SK-N-SH (cell line): ENCODE data around the gene FRMD8. TPM values are rescaled to one million over a fixed set of nuclear protein-coding genes. Genes with fewer than 3 reads are reported as not detected.
A peak's percentile ranks its signal among the peaks of the same experiment; 100 is the strongest.

ENCODE experiments used
- CTCF ChIA-PET: fragments of 300-600, 350-600 bp; formaldehyde crosslinking; extraction: SDS; loops from one replicate; lab custom pipeline; 2021; lab: Yijun Ruan, JAX
- POLR2A ChIA-PET: fragments of 350-600 bp; sonication (Branson Sonifier 250); formaldehyde crosslinking; extraction: SDS; loops from one replicate; lab custom pipeline; 2020; ENCODE audit warnings: antibody characterized with exemption, inconsistent platforms; lab: Yijun Ruan, JAX
- DNase-seq: peaks from one replicate; pipeline ENCODE4 v3.0.0; 2012
- H2AFZ ChIP-seq: fragments of 200-600 bp; sonication (generic); 2 replicates; pipeline ENCODE4 v1.8.1; 2016; ENCODE audit warnings: antibody characterized with exemption, mild to moderate bottlenecking, low read depth
- H3F3A ChIP-seq: fragments of 200-600 bp; sonication (generic); replicated peaks from 2 replicates; pipeline ENCODE3; 2016; ENCODE audit warnings: antibody characterized with exemption, mild to moderate bottlenecking; ENCODE audit not compliant: insufficient read depth
- H3K27ac ChIP-seq, 2 experiments: fragments of 200-500 bp in 1 of 2; fragments of 200-600 bp in 1 of 2; sonication (Bioruptor generic) in 1 of 2; sonication (generic), shearing (Covaris generic) in 1 of 2; 2 replicates each; pipeline versions ENCODE4 v1.5.1 to v1.6.1; 2014 to 2016; ENCODE audit warnings: low read depth in 2 of 2, inconsistent platforms in 1 of 2, low read length in 1 of 2, mild to moderate bottlenecking in 1 of 2, mixed read lengths in 1 of 2
- H3K27me3 ChIP-seq: fragments of 200-600 bp; sonication (generic), shearing (Covaris generic); 2 replicates; pipeline ENCODE4 v1.6.1; 2016; ENCODE audit warnings: mixed run types; ENCODE audit not compliant: insufficient read depth
- H3K36me3 ChIP-seq, 2 experiments: fragments of 200-500 bp in 1 of 2; fragments of 200-600 bp in 1 of 2; sonication (Bioruptor generic) in 1 of 2; sonication (generic) in 1 of 2; replicated peaks in 1 of 2; 2 replicates each; pipeline versions ENCODE3 to v1.5.1; 2014 to 2016; ENCODE audit warnings: low read length in 1 of 2, mild to moderate bottlenecking in 1 of 2; ENCODE audit not compliant: insufficient read depth in 2 of 2, control insufficient read depth in 1 of 2
- H3K4me1 ChIP-seq, 2 experiments: fragments of 200-500 bp in 1 of 2; fragments of 200-600 bp in 1 of 2; sonication (Bioruptor generic) in 1 of 2; sonication (generic), shearing (Covaris generic) in 1 of 2; 2 replicates each; pipeline versions ENCODE4 v1.5.1 to v1.6.1; 2014 to 2016; ENCODE audit warnings: low read depth in 1 of 2, low read length in 1 of 2, mixed run types in 1 of 2; ENCODE audit not compliant: insufficient read depth in 2 of 2, control insufficient read depth in 1 of 2
- H3K4me2 ChIP-seq: fragments of 200-600 bp; sonication (generic), shearing (Covaris generic); 2 replicates; pipeline ENCODE4 v1.6.1; 2017; ENCODE audit warnings: mixed run types
- H3K4me3 ChIP-seq, 2 experiments: fragments of 200-500 bp in 1 of 2; fragments of 200-600 bp in 1 of 2; sonication (Bioruptor generic) in 1 of 2; sonication (generic), shearing (Covaris generic) in 1 of 2; 2 replicates each; pipeline versions ENCODE4 v1.5.1 to v1.8.1; 2014 to 2016; ENCODE audit warnings: low read depth in 2 of 2, inconsistent platforms in 1 of 2, low read length in 1 of 2, mild to moderate bottlenecking in 1 of 2, mixed read lengths in 1 of 2, moderate library complexity in 1 of 2
- H3K79me2 ChIP-seq: fragments of 200-600 bp; sonication (generic); 2 replicates; pipeline ENCODE4 v1.8.1; 2017; ENCODE audit warnings: mild to moderate bottlenecking; ENCODE audit not compliant: insufficient read depth
- H3K9ac ChIP-seq: fragments of 200-600 bp; sonication (generic); 2 replicates; pipeline ENCODE4 v1.6.1; 2017; ENCODE audit warnings: mixed run types
- H3K9me2 ChIP-seq: fragments of 200-600 bp; sonication (generic); 2 replicates; pipeline ENCODE4 v1.6.1; 2017; ENCODE audit warnings: mixed run types
- H3K9me3 ChIP-seq: fragments of 200-600 bp; sonication (generic); 2 replicates; pipeline ENCODE4 v1.6.1; 2017; ENCODE audit warnings: mixed run types, mild to moderate bottlenecking, moderate library complexity
- H4K20me1 ChIP-seq: fragments of 200-600 bp; sonication (generic); 2 replicates; pipeline ENCODE4 v1.6.1; 2017; ENCODE audit warnings: mild to moderate bottlenecking, mixed run types; ENCODE audit not compliant: insufficient read depth
- CTCF ChIP-seq: fragments of 200-600 bp; sonication (generic); IDR thresholded peaks from 2 replicates; pipeline ENCODE4 v1.6.1; 2017; ENCODE audit warnings: antibody characterized with exemption, mild to moderate bottlenecking, moderate library complexity
- GATA2 ChIP-seq: sonication (generic); formaldehyde crosslinking; IDR thresholded peaks from 2 replicates; pipeline ENCODE4 v1.5.0; 2020; ENCODE audit warnings: mild to moderate bottlenecking, missing genetic modification reagents
- IRF3 ChIP-seq: fragments of 150-350 bp; IDR thresholded peaks from 2 replicates; pipeline ENCODE4 v1.6.1; 2016; ENCODE audit warnings: mild to moderate bottlenecking, low read depth, low read length
- MAX ChIP-seq: IDR thresholded peaks from 2 replicates; pipeline ENCODE4 v1.4.0; 2012; ENCODE audit warnings: low read depth
- NRF1 ChIP-seq: IDR thresholded peaks from 2 replicates; pipeline ENCODE4 v1.6.1; 2012; ENCODE audit warnings: low read depth, mild to moderate bottlenecking, low read length
- POLR2AphosphoS5 ChIP-seq: IDR thresholded peaks from 2 replicates; pipeline ENCODE4 v1.6.1; 2012; ENCODE audit warnings: low read depth, low read length
- SIN3A ChIP-seq: IDR thresholded peaks from 2 replicates; pipeline ENCODE4 v1.6.1; 2012; ENCODE audit warnings: low read depth, mild to moderate bottlenecking, low read length, moderate library complexity, borderline replicate concordance
- TAF1 ChIP-seq: IDR thresholded peaks from 2 replicates; pipeline ENCODE4 v1.6.1; 2012; ENCODE audit warnings: low read depth, mild to moderate bottlenecking, low read length, moderate library complexity, borderline replicate concordance
- WGBS: methylation state at CpG from one replicate; pipeline ENCODE4 v1.1.6; 2017; ENCODE audit warnings: low lambda C conversion rate; 5-methylcytosine and 5-hydroxymethylcytosine counted together
- polyA plus RNA-seq, 3 experiments: library from polyadenylated mRNA; depleted of rRNA; stranded (reverse); fragments of >200 nt; gene quantifications; 2 replicates each; pipeline ENCODE4 v1.2.3, GENCODE V29; 2012
- TF ChIP-seq, protein P1 (sequence below): fragments of 150-350 bp; IDR thresholded peaks from 2 replicates; pipeline ENCODE4 v1.6.1; 2017; ENCODE audit warnings: antibody characterized with exemption, low read length, low read depth, borderline replicate concordance

The FRMD8 gene
- polyA plus RNA-seq, 1 of the 3 experiments (the other 2 are of a cell fraction): 19.0 TPM

- Histone ChIP-seq H2AFZ (no peak overlapping the region), H4K20me1 (no peaks in the 10 kb centered on the region), H3K79me2 (peaks cover 34% of the 10 kb centered on the region), H3K9me2 (no peaks in the 10 kb centered on the region), H3K4me2 (peak overlapping the region; percentile 89), H3K4me1 (peaks cover 8 to 17% of the 10 kb centered on the region in 2 experiments; a peak in 3 of 4 replicates), H3K9me3 (no peaks in the 10 kb centered on the region), H3K27me3 (no peaks in the 10 kb centered on the region), H3K27ac (peak overlapping the region; percentile 68 to 90), H3F3A (peaks cover 31% of the 10 kb centered on the region), H3K4me3 (peak overlapping the region; percentile 43 to 61), H3K36me3 (no peaks in the 10 kb centered on the region), H3K9ac (peak overlapping the region; percentile 68)
- ChIA-PET POLR2A (interaction anchor here (0.6 to 0.7 kb wide), 2 partner anchors 31 to 33 kb away, joined by 3 read pairs; partner anchors contain the start of gene NEAT1), CTCF (interaction anchor here (0.6 to 1.0 kb wide), 3 partner anchors 14 to 250 kb away, joined by 3 to 4 read pairs (median 3); no protein-coding TSS in a partner anchor)
- peak; percentile 92 for DNase-seq
- peak; percentile 73 for TF ChIP-seq NRF1
- TF ChIP-seq MAX: peak; percentile 57; the same call in 1 of the 2 replicates
- TF ChIP-seq CTCF: peak; percentile 26; the same call in 1 of the 2 replicates
- no peak for TF ChIP-seq TAF1
- no peak for TF ChIP-seq IRF3
- no peak for TF ChIP-seq GATA2 (CRISPR knock-in tag)
- TF ChIP-seq, protein P1, sequence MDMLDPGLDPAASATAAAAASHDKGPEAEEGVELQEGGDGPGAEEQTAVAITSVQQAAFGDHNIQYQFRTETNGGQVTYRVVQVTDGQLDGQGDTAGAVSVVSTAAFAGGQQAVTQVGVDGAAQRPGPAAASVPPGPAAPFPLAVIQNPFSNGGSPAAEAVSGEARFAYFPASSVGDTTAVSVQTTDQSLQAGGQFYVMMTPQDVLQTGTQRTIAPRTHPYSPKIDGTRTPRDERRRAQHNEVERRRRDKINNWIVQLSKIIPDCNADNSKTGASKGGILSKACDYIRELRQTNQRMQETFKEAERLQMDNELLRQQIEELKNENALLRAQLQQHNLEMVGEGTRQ: no peak
- peak; percentile 88 for TF ChIP-seq POLR2AphosphoS5
- 37% methylated on average over 25 of the region's 47 CpGs for WGBS
These were observed 68.4 kb downstream of the FRMD8 start for GRCh38 chr11:65454696-65455456.

GRCh38 chr11:65456418-65456817 lies 70.0 kb downstream of the FRMD8 start:
- H3K4me1 ChIP-seq: peaks cover 8 to 17% of the 10 kb centered on the region in 2 experiments; a peak in 3 of 4 replicates
- H3K36me3 ChIP-seq: no peaks in the 10 kb centered on the region
- CTCF ChIA-PET: no interaction called here
- 0 out of 4 replicates have a peak overlapping the region, but pooled peaks of 1 of the 2 experiments have one; percentile 11 for H3K27ac ChIP-seq
- H3K4me2 ChIP-seq: 0 out of 2 replicates have a peak overlapping the region, but pooled peaks have one; percentile 2
- H2AFZ ChIP-seq: no peak overlapping the region
- no peaks in the 10 kb centered on the region for H3K9me2 ChIP-seq
- POLR2A ChIA-PET: no interaction called here
- no peaks in the 10 kb centered on the region for H3K27me3 ChIP-seq
- H3K9me3 ChIP-seq: no peaks in the 10 kb centered on the region
- H3F3A ChIP-seq: peaks cover 31% of the 10 kb centered on the region
- 0 out of 2 replicates have a peak overlapping the region, but pooled peaks have one; percentile 10 for H3K9ac ChIP-seq
- no peaks in the 10 kb centered on the region for H4K20me1 ChIP-seq
- DNase-seq: no peak
- H3K79me2 ChIP-seq: peaks cover 34% of the 10 kb centered on the region
- WGBS: 93% methylated on average over 3 of the region's 3 CpGs
- no peak overlapping the region for H3K4me3 ChIP-seq
- TF ChIP-seq SIN3A (no peak), POLR2AphosphoS5 (no peak)
- TF ChIP-seq, all 33 proteins: peak for 0
